Testis (tissue), 2 donors: ENCODE data around the gene COL16A1.

ENCODE experiments used
- CTCF ChIP-seq, 3 experiments: fragments of 450-650 bp in 2 of 3; fragments of 200-600 bp in 1 of 3; sonication (generic) in 1 of 3; IDR thresholded peaks; one replicate each; pipeline ENCODE4 v1.5.1; 2016 to 2019; ENCODE audit warnings: antibody characterized with exemption in 3 of 3, mild to moderate bottlenecking in 2 of 3, moderate library complexity in 1 of 3
- POLR2A ChIP-seq: fragments of 450-650 bp; IDR thresholded peaks from one replicate; pipeline ENCODE4 v1.6.1; 2017; ENCODE audit warnings: antibody characterized with exemption, mild to moderate bottlenecking, moderate library complexity

GRCh38 chr1:31623365-31623764 lies 80.5 kb downstream of the COL16A1 start:
- TF ChIP-seq POLR2A (no peak), CTCF (IDR thresholded peaks at IDR 0.05) (no peak)
